PC-9 (cell line): ENCODE results near the gene ZNF516. TPM values are rescaled to one million over a fixed set of nuclear protein-coding genes. Genes with fewer than 3 reads are reported as not detected.

Source experiments
- BruUV-seq: library from RNA; stranded (reverse); fragments of 400-500 nt; replicated peaks from 2 replicates; lab custom pipeline; 2021; lab: Mats Ljungman, UMichigan
- CTCF ChIA-PET: fragments of 300-600 bp; sonication (Branson Sonifier 250); formaldehyde crosslinking; loops from one replicate; lab custom pipeline; 2022; ENCODE audit warnings: antibody characterized with exemption; lab: Charles Lee
- POLR2A ChIA-PET: fragments of 300-600 bp; sonication (Branson Sonifier 250); formaldehyde crosslinking; loops from one replicate; lab custom pipeline; 2022; ENCODE audit warnings: antibody characterized with exemption; ENCODE audit not compliant: unreplicated experiment; lab: Charles Lee
- DNase-seq, 2 experiments: peaks; one replicate each; pipeline versions ENCODE4 v3.0.0 to v3.0.0-alpha.2; 2015 to 2022; ENCODE audit warnings: mixed read lengths in 1 of 2
- H2AFZ ChIP-seq: fragments of 200-600 bp; sonication (generic); 2 replicates; pipeline ENCODE4 v1.8.1; 2017; ENCODE audit warnings: antibody characterized with exemption
- H3F3A ChIP-seq: fragments of 200-600 bp; sonication (generic); 2 replicates; pipeline ENCODE4 v1.8.1; 2017; ENCODE audit warnings: antibody characterized with exemption, mild to moderate bottlenecking, low read depth; ENCODE audit not compliant: insufficient read depth
- H3K27ac ChIP-seq: fragments of 200-600 bp; sonication (generic); 2 replicates; pipeline ENCODE4 v1.6.1; 2016; ENCODE audit warnings: mixed run types
- H3K27me3 ChIP-seq: fragments of 200-600 bp; sonication (generic); 2 replicates; pipeline ENCODE4 v1.6.1; 2016; ENCODE audit warnings: low read depth, mixed run types; ENCODE audit not compliant: insufficient read depth
- H3K36me3 ChIP-seq: fragments of 200-600 bp; sonication (generic); 2 replicates; pipeline ENCODE4 v1.6.1; 2016; ENCODE audit warnings: low read depth, mixed run types
- H3K4me1 ChIP-seq: fragments of 200-600 bp; sonication (generic); replicated peaks from 2 replicates; pipeline ENCODE4 v1.6.1; 2016; ENCODE audit warnings: mixed run types; ENCODE audit not compliant: insufficient read depth
- H3K4me2 ChIP-seq: fragments of 200-600 bp; sonication (generic); 2 replicates; pipeline ENCODE4 v1.6.1; 2017; ENCODE audit warnings: mixed run types
- H3K4me3 ChIP-seq: fragments of 200-600 bp; sonication (generic); 2 replicates; pipeline ENCODE4 v1.6.1; 2016; ENCODE audit warnings: mixed run types
- H3K79me2 ChIP-seq: fragments of 200-600 bp; sonication (generic); 2 replicates; pipeline ENCODE4 v1.6.1; 2017; ENCODE audit warnings: low read depth, mixed run types
- H3K9me2 ChIP-seq: fragments of 200-600 bp; sonication (generic); 2 replicates; pipeline ENCODE4 v1.8.1; 2017; ENCODE audit warnings: mild to moderate bottlenecking; ENCODE audit not compliant: insufficient read depth
- H3K9me3 ChIP-seq: fragments of 200-600 bp; sonication (generic); 2 replicates; pipeline ENCODE4 v1.8.1; 2016; ENCODE audit warnings: low read depth; ENCODE audit not compliant: insufficient read depth
- H4K20me1 ChIP-seq: fragments of 200-600 bp; sonication (generic); 2 replicates; pipeline ENCODE4 v1.8.1; 2017; ENCODE audit not compliant: insufficient read depth
- EZH2 ChIP-seq: fragments of 200-600 bp; sonication (generic); IDR thresholded peaks from 2 replicates; pipeline ENCODE4 v1.8.0; 2017; ENCODE audit warnings: antibody characterized with exemption, low read depth
- intact Hi-C: fragments of 100-400 bp; cut with micrococcal nuclease; formaldehyde crosslinking; loops from one replicate; pipeline ENCODE4 v1.10.0; 2022; ENCODE audit not compliant: unreplicated experiment
- total RNA-seq: library from RNA; stranded (reverse); gene quantifications from 2 replicates; pipeline ENCODE4 v1.2.3, GENCODE V29; 2021
- TF ChIP-seq, protein P1 (sequence below): fragments of 200-600 bp; sonication (generic); conservative IDR thresholded peaks from 2 replicates; pipeline ENCODE4 v1.6.1; 2017; ENCODE audit warnings: mixed run types, antibody characterized with exemption, mild to moderate bottlenecking, moderate library complexity

The ZNF516 gene
- total RNA-seq, 1 experiment from 2014 or later: 32.7 TPM

DNA sequence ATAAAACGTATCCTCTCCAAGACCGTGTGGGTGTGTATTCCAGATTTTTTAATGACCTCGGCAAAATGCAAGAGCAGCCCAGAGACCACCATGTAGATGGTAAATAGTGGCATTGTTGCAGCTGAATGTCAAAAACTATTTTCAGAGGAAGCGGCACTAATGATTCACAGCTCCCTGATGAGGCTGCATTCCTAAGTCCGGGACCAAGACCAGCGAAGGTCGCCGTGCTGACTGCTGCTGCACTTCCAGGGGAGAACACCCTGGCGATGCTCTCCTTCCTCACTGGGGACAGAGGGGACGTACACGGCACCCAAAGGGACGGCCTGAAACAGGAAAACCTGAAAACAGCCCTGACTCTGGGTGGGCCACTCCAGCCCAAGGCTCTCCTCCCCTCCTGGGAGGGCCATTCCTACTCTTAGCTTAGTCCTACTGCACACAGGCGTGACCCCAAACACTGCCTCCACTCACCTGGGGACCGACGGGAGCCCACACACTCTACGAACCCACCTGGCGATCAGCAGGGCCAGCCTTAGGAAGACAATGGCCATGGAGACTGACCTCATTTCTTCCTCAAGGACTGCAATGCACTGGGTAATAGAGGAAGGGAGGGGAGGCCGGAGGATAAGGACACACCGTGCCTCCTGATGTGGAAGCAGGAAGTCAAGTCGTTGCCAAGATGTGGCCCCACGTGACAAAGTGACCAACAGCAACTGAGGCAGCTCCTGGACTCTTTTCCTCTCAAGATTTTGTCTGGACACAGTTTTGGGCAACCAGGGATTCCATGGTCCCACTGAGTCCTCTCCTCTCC lies 82.8 kb downstream of the ZNF516 start:
- no TSS peak for BruUV-seq
- no peak for DNase-seq
- H3K36me3 ChIP-seq: no peaks in the 10 kb centered on the region
- H3K27ac ChIP-seq: no peak overlapping the region
- no peak overlapping the region for H2AFZ ChIP-seq
- H3K9me3 ChIP-seq: no peaks in the 10 kb centered on the region; the same call in 1 of the 2 replicates
- no peak overlapping the region for H3K4me3 ChIP-seq
- peaks cover 27% of the 10 kb centered on the region for H4K20me1 ChIP-seq
- intact Hi-C loops: no loop called here
- peaks cover 4% of the 10 kb centered on the region; the same call in 1 of the 2 replicates for H3K79me2 ChIP-seq
- no peak overlapping the region for H3K4me2 ChIP-seq
- H3K9me2 ChIP-seq: no peaks in the 10 kb centered on the region
- H3K4me1 ChIP-seq: no peaks in the 10 kb centered on the region
- H3F3A ChIP-seq: no peaks in the 10 kb centered on the region
- CTCF ChIA-PET: interaction anchor here (0.5 kb wide), 1 partner anchor 275 kb away, joined by 4 read pairs; no protein-coding TSS in a partner anchor
- POLR2A ChIA-PET: no interaction called here
- TF ChIP-seq, protein P1, sequence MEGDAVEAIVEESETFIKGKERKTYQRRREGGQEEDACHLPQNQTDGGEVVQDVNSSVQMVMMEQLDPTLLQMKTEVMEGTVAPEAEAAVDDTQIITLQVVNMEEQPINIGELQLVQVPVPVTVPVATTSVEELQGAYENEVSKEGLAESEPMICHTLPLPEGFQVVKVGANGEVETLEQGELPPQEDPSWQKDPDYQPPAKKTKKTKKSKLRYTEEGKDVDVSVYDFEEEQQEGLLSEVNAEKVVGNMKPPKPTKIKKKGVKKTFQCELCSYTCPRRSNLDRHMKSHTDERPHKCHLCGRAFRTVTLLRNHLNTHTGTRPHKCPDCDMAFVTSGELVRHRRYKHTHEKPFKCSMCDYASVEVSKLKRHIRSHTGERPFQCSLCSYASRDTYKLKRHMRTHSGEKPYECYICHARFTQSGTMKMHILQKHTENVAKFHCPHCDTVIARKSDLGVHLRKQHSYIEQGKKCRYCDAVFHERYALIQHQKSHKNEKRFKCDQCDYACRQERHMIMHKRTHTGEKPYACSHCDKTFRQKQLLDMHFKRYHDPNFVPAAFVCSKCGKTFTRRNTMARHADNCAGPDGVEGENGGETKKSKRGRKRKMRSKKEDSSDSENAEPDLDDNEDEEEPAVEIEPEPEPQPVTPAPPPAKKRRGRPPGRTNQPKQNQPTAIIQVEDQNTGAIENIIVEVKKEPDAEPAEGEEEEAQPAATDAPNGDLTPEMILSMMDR: no peak
- TF ChIP-seq EZH2: no peak
- no peaks in the 10 kb centered on the region for H3K27me3 ChIP-seq

DNA sequence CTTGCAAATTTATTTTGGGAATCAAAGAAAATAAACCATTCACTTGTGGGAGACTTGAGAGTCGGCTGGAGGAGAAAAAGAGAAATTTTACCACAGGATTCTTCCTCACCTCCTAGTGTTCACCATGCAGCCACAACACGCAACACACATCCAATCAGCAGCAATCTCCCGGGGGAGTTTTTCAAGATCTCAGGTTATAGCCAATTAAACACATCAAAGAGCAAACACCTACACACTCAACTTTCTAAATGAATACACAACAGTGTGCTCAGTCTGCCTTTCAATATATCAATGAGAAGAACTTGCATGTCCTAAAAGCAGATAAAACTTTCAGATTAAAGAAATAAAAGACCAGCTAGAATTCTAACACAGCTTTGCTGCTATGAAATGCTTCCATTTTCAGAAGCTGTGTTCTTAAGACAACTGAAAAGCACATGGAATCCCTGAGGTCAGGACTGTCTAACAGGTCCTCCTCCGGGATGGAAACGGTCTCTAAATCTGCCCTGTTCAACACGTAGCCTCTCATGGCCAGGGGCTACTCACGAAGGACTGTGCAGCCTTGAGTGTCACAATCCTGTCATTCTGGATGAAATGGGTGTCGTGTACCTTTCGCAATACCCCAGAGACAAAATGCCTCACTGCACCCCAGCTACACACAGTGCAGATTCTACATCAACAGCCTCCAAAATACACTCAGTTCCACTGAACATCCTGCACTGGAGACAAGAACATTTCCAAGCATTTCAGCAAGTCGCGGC lies 84.2 kb downstream of the ZNF516 start:
- no peak overlapping the region for H3K4me3 ChIP-seq
- TF ChIP-seq, protein P1: no peak
- no peak for TF ChIP-seq EZH2
- no peak for DNase-seq
- no peak overlapping the region for H3K4me2 ChIP-seq
- H4K20me1 ChIP-seq: peaks cover 29% of the 10 kb centered on the region
- H3F3A ChIP-seq: no peaks in the 10 kb centered on the region
- ChIA-PET CTCF (no interaction called here), POLR2A (no interaction called here)
- H3K9me3 ChIP-seq: no peaks in the 10 kb centered on the region; the same call in 1 of the 2 replicates
- no TSS peak for BruUV-seq
- intact Hi-C loops: no loop called here
- H3K27me3 ChIP-seq: no peaks in the 10 kb centered on the region
- H3K27ac ChIP-seq: no peak overlapping the region
- H3K9me2 ChIP-seq: no peaks in the 10 kb centered on the region
- H2AFZ ChIP-seq: no peak overlapping the region
- H3K4me1 ChIP-seq: no peaks in the 10 kb centered on the region
- H3K36me3 ChIP-seq: no peaks in the 10 kb centered on the region
- H3K79me2 ChIP-seq: peaks cover 4% of the 10 kb centered on the region; the same call in 1 of the 2 replicates

DNA sequence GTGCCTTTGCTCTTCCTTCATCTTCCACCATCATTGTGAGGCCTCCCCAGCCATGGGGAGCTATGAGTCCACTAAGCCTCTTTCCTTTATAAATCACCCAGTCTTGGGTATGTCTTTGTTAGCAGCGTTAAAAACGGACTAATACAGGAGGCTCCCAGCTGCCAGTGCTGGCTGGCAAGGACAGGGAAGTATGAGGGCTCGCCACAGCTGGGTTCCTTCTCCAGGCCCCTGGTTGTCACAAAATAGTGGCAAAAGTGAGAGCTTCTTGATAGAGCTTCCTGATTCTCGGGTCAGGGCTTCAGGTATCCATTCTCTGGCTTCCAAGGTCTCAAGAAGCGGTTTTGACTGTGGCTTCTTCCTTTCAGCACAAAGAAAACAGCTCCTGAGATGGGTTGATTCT lies 85.0 kb downstream of the ZNF516 start:
- no peak for TF ChIP-seq EZH2
- TF ChIP-seq, protein P1: no peak
- peaks cover 4% of the 10 kb centered on the region; the same call in 1 of the 2 replicates for H3K79me2 ChIP-seq
- H3K27me3 ChIP-seq: no peaks in the 10 kb centered on the region
- H3K9me2 ChIP-seq: no peaks in the 10 kb centered on the region
- ChIA-PET CTCF (no interaction called here), POLR2A (no interaction called here)
- H3K4me2 ChIP-seq: no peak overlapping the region
- BruUV-seq: no TSS peak
- no peaks in the 10 kb centered on the region for H3K4me1 ChIP-seq
- no peak for DNase-seq
- 0 out of 2 replicates have a peak, but pooled peaks cover 4% of the 10 kb centered on the region for H3F3A ChIP-seq
- no peak overlapping the region for H2AFZ ChIP-seq
- no peak overlapping the region for H3K27ac ChIP-seq
- intact Hi-C loops: no loop called here
- no peak overlapping the region for H3K4me3 ChIP-seq
- peaks cover 29% of the 10 kb centered on the region for H4K20me1 ChIP-seq
- no peaks in the 10 kb centered on the region for H3K36me3 ChIP-seq
- H3K9me3 ChIP-seq: no peaks in the 10 kb centered on the region; the same call in 1 of the 2 replicates
